Ascending aorta (tissue), 2 donors: Measurements from ENCODE around the gene CASZ1. TPM values are rescaled to one million over a fixed set of nuclear protein-coding genes. Genes with fewer than 3 reads are reported as not detected.

ENCODE experiments used
- DNase-seq, 2 donors: peaks; one replicate each; pipeline ENCODE4 v3.0.0-alpha.2; 2019; ENCODE audit warnings: low spot score in 2 of 2
- H3K27ac ChIP-seq, 2 donors: fragments of 200-600 bp; sonication (generic); one replicate each; pipeline ENCODE4 v1.5.1; 2016 to 2017; ENCODE audit warnings: mild to moderate bottlenecking in 1 of 2
- H3K27me3 ChIP-seq: fragments of 200-600 bp; sonication (generic); one replicate; pipeline ENCODE4 v1.5.1; 2017
- H3K36me3 ChIP-seq, 2 donors: fragments of 200-600 bp; sonication (generic); one replicate each; pipeline ENCODE4 v1.5.1; 2016
- H3K4me1 ChIP-seq, 2 donors: fragments of 200-600 bp; sonication (generic); one replicate each; pipeline ENCODE4 v1.5.1; 2016 to 2017; ENCODE audit warnings: mild to moderate bottlenecking in 1 of 2
- H3K4me3 ChIP-seq, 2 donors: fragments of 200-600 bp; sonication (generic); one replicate each; pipeline ENCODE4 v1.5.1; 2016 to 2017; ENCODE audit warnings: mild to moderate bottlenecking in 1 of 2
- H3K9me3 ChIP-seq, 2 donors: fragments of 200-600 bp; sonication (generic); one replicate each; pipeline ENCODE4 v1.5.1; 2016
- intact Hi-C: fragments of 100-400 bp; cut with DNase I; formaldehyde crosslinking; loops from one replicate; pipeline ENCODE4 v1.15.1; 2023
- total RNA-seq: library from RNA; depleted of rRNA; stranded (reverse); fragments of >200 nt; gene quantifications from one replicate; pipeline ENCODE4 v1.1.0, GENCODE V29; 2016
- TF ChIP-seq, protein P1 (sequence below), 3 experiments: fragments of 200-600 bp in 2 of 3; fragments of 450-650 bp in 1 of 3; sonication (generic) in 2 of 3; IDR thresholded peaks; one replicate each; pipeline ENCODE4 v1.5.1; 2016 to 2019; ENCODE audit warnings: antibody characterized with exemption in 3 of 3, mild to moderate bottlenecking in 1 of 3, moderate library complexity in 1 of 3

CASZ1 gene
- total RNA-seq, 1 donor from 2014 or later: 25.8 TPM

DNA sequence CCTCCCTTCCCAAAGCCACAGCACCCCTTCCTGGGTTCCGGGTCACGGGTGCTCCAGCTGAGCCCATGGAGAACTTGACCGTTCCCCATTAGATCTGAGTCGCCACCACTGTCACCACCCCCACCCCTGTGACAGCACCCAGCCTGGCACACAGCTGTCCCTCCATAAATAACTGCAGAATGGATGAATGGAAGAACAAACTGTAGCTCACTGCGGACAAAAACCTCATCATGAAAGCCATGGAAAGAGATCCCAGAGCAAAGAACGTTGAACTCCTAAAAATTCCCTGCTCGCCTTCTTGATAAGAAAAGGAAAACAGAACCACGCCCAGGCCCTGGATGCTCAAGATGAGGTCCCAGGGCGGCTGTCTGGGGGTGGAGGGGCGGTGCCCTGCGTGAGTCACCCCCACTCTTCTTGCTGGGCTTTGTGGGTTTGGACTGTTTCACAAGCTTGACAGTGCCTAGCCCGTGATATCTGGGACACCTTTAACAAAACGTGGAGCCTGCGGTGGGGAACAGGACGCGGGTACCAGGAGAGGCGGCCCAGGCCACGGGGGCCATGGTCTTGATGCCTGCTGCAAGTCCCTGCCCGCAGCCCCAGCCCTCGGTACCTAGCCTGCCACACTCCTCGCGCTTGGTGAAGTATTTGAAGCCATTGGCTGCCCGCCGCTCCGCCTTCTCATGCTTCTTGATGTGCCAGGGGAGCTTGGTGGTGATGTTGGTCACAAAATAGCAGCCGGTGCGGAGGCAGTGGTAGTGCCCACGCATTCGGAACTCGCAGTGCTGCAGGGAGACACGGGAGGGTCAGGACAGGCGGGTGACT is 151.9 kb downstream of the CASZ1 start:
- no peak for DNase-seq
- intact Hi-C loops: no loop called here
- TF ChIP-seq, protein P1, sequence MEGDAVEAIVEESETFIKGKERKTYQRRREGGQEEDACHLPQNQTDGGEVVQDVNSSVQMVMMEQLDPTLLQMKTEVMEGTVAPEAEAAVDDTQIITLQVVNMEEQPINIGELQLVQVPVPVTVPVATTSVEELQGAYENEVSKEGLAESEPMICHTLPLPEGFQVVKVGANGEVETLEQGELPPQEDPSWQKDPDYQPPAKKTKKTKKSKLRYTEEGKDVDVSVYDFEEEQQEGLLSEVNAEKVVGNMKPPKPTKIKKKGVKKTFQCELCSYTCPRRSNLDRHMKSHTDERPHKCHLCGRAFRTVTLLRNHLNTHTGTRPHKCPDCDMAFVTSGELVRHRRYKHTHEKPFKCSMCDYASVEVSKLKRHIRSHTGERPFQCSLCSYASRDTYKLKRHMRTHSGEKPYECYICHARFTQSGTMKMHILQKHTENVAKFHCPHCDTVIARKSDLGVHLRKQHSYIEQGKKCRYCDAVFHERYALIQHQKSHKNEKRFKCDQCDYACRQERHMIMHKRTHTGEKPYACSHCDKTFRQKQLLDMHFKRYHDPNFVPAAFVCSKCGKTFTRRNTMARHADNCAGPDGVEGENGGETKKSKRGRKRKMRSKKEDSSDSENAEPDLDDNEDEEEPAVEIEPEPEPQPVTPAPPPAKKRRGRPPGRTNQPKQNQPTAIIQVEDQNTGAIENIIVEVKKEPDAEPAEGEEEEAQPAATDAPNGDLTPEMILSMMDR (IDR thresholded peaks at IDR 0.05): no peak
- peaks cover 69 to 70% of the 10 kb centered on the region in 2 donors for H3K36me3 ChIP-seq
- peaks cover 2 to 4% of the 10 kb centered on the region in 2 donors for H3K4me1 ChIP-seq
- H3K27ac ChIP-seq: no peak overlapping the region
- no peaks in the 10 kb centered on the region for H3K9me3 ChIP-seq
- H3K27me3 ChIP-seq: no peaks in the 10 kb centered on the region
- no peak overlapping the region for H3K4me3 ChIP-seq

DNA sequence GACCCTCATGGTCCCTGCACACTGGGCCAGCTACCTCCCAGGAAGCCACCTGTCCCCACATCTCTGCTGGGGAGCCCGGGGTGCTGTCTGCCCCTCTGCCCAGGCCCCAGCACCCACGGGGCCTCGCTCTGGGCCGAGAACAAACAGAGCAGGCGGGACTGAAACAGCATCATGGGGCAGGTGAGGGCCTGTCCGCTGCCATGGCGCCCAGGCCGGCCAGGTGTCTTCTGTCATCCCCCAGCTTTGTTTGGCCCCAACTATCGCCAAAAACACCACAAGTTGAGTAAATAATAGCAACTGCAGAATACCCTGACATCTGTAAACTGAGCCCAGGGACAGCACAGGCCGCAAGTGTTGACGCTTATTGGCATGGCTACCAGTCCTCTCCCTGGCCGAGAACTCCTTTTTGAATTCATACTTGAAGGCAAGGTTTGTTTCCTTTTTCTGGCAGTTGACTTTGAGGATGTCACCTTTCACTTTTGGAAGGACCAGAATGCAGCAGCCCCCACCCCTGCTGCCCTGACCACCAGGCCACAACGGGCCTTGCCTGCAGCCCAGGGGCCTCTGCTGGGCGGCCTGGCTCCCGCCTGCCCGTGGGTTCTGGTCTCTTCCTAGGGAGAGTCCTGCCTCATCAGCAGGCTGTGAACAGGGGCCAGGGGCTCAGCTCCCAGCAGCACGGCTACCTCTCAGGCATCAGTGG is 152.7 kb downstream of the CASZ1 start:
- Histone ChIP-seq H3K36me3 (peaks cover 66% of the 10 kb centered on the region in 2 donors), H3K27ac (no peak overlapping the region), H3K4me3 (no peak overlapping the region), H3K27me3 (no peaks in the 10 kb centered on the region), H3K9me3 (no peaks in the 10 kb centered on the region), H3K4me1 (peaks cover 2 to 4% of the 10 kb centered on the region in 2 donors)
- intact Hi-C loops: no loop called here
- TF ChIP-seq, protein P1 (IDR thresholded peaks at IDR 0.05): no peak
- no peak for DNase-seq

DNA sequence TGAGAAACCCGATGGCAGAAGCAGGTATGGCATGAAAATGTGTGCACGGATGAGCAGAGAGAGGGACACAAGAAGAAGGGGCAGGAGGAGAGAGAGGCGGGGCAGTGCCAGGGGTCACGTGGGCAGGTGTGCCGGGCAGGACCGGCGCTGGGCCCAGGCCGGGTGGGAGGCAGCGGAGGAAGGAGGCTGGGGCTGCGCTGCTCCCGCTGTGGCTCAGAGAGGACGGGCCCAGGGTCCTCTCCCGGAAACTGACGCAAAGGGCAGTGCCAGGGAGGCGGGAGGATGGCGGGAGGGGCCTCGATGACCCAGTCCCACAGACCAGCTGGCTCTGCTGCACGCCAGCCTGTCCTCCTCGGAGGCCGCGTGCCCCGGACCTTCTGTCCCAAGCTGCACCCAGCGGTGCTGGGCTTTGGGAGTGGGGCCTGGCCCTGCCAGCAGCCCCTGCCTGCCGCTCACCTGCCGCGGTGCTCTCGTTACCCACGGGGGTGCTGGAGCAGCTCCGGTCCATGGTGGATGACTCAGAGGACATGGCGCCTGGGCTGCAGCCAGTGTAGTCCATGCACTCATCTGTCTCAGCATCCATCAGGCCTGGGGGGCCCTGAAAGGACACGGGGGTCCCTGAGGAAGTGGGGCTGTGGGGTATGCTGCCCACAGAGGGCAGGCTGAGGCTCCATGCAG is 153.9 kb downstream of the CASZ1 start:
- intact Hi-C loops: no loop called here
- DNase-seq: no peak
- peaks cover 7 to 10% of the 10 kb centered on the region in 2 donors for H3K4me1 ChIP-seq
- no peaks in the 10 kb centered on the region for H3K27me3 ChIP-seq
- peaks cover 53 to 55% of the 10 kb centered on the region in 2 donors for H3K36me3 ChIP-seq
- TF ChIP-seq, protein P1 (IDR thresholded peaks at IDR 0.05): no peak
- H3K4me3 ChIP-seq: no peak overlapping the region
- no peak overlapping the region for H3K27ac ChIP-seq
- no peaks in the 10 kb centered on the region for H3K9me3 ChIP-seq

DNA sequence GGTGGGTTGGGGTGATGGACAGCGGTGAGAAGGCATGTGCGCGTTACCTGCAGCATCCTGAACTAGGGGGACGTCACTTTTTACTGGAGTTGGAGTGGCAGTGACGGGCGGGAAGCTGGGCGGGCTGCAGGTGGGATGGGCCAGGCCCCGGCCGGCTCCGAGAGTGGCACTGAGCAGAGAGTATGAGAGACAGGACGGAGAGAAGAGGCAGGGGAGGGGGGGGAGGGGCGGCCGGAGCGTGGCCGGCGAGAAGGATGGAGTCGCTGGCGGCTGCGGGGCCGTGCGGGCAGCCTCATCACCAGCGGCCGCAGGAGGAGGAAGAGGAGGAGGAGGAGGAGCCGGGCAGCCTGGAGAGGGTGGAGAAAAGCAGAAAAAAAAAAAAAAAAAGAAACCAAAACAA is 154.5 kb downstream of the CASZ1 start:
- TF ChIP-seq, protein P1 (IDR thresholded peaks at IDR 0.05): no peak
- H3K9me3 ChIP-seq: no peaks in the 10 kb centered on the region

DNA sequence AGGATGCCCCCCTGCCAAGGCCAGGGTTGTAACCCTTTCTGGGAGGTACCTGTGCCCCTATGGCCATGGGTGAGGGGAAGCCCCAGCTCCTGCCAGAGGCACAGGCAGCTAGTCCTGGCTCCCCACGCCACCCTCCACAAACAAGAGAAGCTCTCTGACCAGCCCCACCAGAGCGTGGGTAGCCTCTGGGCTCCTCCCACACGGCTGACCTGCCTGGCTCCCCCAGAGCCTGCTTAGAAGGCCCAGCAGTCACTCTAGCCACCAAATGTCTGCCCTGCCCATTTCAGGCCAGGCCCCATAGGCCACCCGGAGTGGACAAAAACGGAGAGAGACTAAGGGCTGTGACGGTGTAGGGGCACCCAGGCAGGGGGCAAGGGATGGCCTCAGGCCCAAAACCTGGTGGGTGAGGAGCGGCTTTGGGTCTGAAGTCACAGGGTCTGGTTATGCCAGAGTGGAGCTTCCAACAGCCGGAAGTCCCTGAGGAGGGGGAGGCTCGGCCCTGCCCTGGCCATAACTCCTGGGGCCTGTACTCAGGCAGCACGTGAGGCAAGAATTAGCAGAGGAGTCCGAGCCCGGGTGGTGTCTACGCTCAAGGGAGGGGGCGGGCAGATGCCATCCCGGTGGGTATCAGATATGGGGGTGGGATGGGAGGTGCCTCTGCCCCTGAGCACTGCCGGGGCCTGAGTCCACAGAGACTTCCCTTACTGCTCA is 155.4 kb downstream of the CASZ1 start:
- no peak for DNase-seq
- intact Hi-C loops: no loop called here
- no peaks in the 10 kb centered on the region for H3K27me3 ChIP-seq
- peaks cover 42% of the 10 kb centered on the region in 2 donors for H3K36me3 ChIP-seq
- no peak overlapping the region for H3K4me3 ChIP-seq
- TF ChIP-seq, protein P1 (IDR thresholded peaks at IDR 0.05): no peak
- H3K4me1 ChIP-seq: peaks cover 15 to 19% of the 10 kb centered on the region in 2 donors
- H3K9me3 ChIP-seq: no peaks in the 10 kb centered on the region
- H3K27ac ChIP-seq: peak overlapping the region; percentile 58 to 71

More for the DNA sequence above, 154.5 kb downstream of the CASZ1 start:
- H3K27me3 ChIP-seq: no peaks in the 10 kb centered on the region
- intact Hi-C loops: no loop called here
- H3K36me3 ChIP-seq: peaks cover 48 to 50% of the 10 kb centered on the region in 2 donors
- H3K27ac ChIP-seq: peak overlapping the region in 1 of 2 donors; percentile 71
- peaks cover 10 to 12% of the 10 kb centered on the region in 2 donors for H3K4me1 ChIP-seq
- no peak overlapping the region for H3K4me3 ChIP-seq
- no peak for DNase-seq
